ENCODE data around the gene BEND6. TPM values are rescaled to one million over a fixed set of nuclear protein-coding genes. Genes with fewer than 3 reads are reported as not detected.

BEND6 gene
- total and polyA plus RNA-seq, 2 of the 8 experiments (the other 6 are each of a cell fraction or from before 2014, with no cell fraction given) = 0.71 to 2.1 TPM

GRCh38 chr6:57074383-57074782, 119.5 kb downstream of the BEND6 start:
- 90% methylated on average over 8 of the region's 8 CpGs; no CpG with 5 or more reads in 1 of the 2 experiments for WGBS, 2 experiments (ENCODE audit: extremely low coverage in 1 of 2, insufficient coverage in 1 of 2, insufficient read length in 1 of 2, insufficient replicate concordance in 2 of 2, low coverage in 1 of 2, low lambda C conversion rate in 2 of 2, missing lambda C conversion rate in 1 of 2)

More at GRCh38 chr6:57074383-57074782, 119.5 kb downstream of the BEND6 start:
- Histone ChIP-seq H3K4me2 (ENCODE audit: insufficient read depth in 1 of 2, low read depth in 2 of 2, low read length in 2 of 2) (no peak overlapping the region), H3K9me3 (ENCODE audit: insufficient read depth in 2 of 2, low read depth in 1 of 2, low read length in 1 of 2) (no peaks in the 10 kb centered on the region), H3K79me1 (ENCODE audit: low read depth, low read length) (no peaks in the 10 kb centered on the region; the same call in 1 of the 2 replicates), H3K4me1 (replicated peaks in 1 of 4; ENCODE audit: control insufficient read depth in 3 of 4, insufficient read depth in 4 of 4, low read length in 3 of 4) (peaks cover 0 to 18% (median 4%) of the 10 kb centered on the region in 4 experiments; a peak in 6 of 7 replicates), H4K91ac (replicated peaks; ENCODE audit: insufficient read length, low read length) (no peak overlapping the region), H3K14ac (ENCODE audit: insufficient read length) (no peak overlapping the region), H3K23me2 (ENCODE audit: low read depth, low read length) (no peaks in the 10 kb centered on the region), H2AK5ac (ENCODE audit: low read depth, low read length) (no peak overlapping the region), H2BK15ac (ENCODE audit: low read length) (no peak overlapping the region), H2AFZ (ENCODE audit: low read length) (no peak overlapping the region), H3K4me3 (ENCODE audit: extremely low read depth in 1 of 4, insufficient read depth in 2 of 4, low read depth in 3 of 4, low read length in 4 of 4) (no peak overlapping the region), H3K79me2 (ENCODE audit: control insufficient read depth in 1 of 2, insufficient read depth in 2 of 2, low read length in 2 of 2) (no peaks in the 10 kb centered on the region), H2BK20ac (ENCODE audit: low read length) (no peak overlapping the region), H3K27ac (ENCODE audit: low read depth, low read length) (no peak overlapping the region), H3K18ac (ENCODE audit: extremely low read depth, low read length) (no peak overlapping the region), H3K9ac (replicated peaks in 1 of 4; ENCODE audit: extremely low read depth in 1 of 4, low read depth in 3 of 4, low read length in 3 of 4) (no peak overlapping the region), H3K23ac (ENCODE audit: insufficient read length) (no peak overlapping the region), H3K56ac (replicated peaks; ENCODE audit: insufficient read length, low read depth, low read length) (no peak overlapping the region), H3K27me3 (replicated peaks in 1 of 4; ENCODE audit: control insufficient read depth in 3 of 4, extremely low read depth in 1 of 4, insufficient read depth in 3 of 4, low read length in 3 of 4) (no peaks in the 10 kb centered on the region), H4K20me1 (replicated peaks in 1 of 2; ENCODE audit: control insufficient read depth in 1 of 2, insufficient read depth in 2 of 2, low read length in 2 of 2) (no peaks in the 10 kb centered on the region), H2BK120ac (replicated peaks; ENCODE audit: low read depth, low read length) (no peak overlapping the region), H4K8ac (ENCODE audit: extremely low read depth, insufficient read depth, low read length) (no peak overlapping the region), H3K36me3 (ENCODE audit: control insufficient read depth in 2 of 4, insufficient read depth in 4 of 4, low read length in 3 of 4) (no peaks in the 10 kb centered on the region), H4K5ac (ENCODE audit: insufficient read length, low read depth, low read length) (no peak overlapping the region), H2BK12ac (ENCODE audit: low read depth, low read length) (no peak overlapping the region), H3K4ac (replicated peaks; ENCODE audit: insufficient read length, low read depth, low read length) (no peak overlapping the region), H2BK5ac (ENCODE audit: low read depth, low read length) (no peak overlapping the region)
- ChIA-PET POLR2A (ENCODE audit: partially characterized antibody) (no interaction called here), CTCF (ENCODE audit: partially characterized antibody) (interaction anchor here (1.7 kb wide), 1 partner anchor 92 kb away, joined by 3 read pairs; no protein-coding TSS in a partner anchor)
- no peak for FAIRE-seq
- TF ChIP-seq YY1 (IDR thresholded peaks at IDR 0.05; ENCODE audit: low read depth, low read length) (no peak), EGR1 (IDR thresholded peaks at IDR 0.05; ENCODE audit: borderline replicate concordance, low read depth, low read length) (no peak), SRF (IDR thresholded peaks at IDR 0.05; ENCODE audit: low read depth, low read length) (no peak), SP1 (IDR thresholded peaks at IDR 0.05; ENCODE audit: low read depth, low read length) (no peak)
- no peak for DNase-seq (ENCODE audit: low read depth in 1 of 2, low spot score in 2 of 2)
